MCF 10A (cell line): ENCODE results near the gene IFNG-AS1. TPM values are rescaled to one million over a fixed set of nuclear protein-coding genes. Genes with fewer than 3 reads are reported as not detected.

Experiments
- BruUV-seq: library from RNA; stranded (reverse); fragments of 400-500 nt; replicated peaks from 2 replicates; lab custom pipeline; 2021; lab: Mats Ljungman, UMichigan
- CTCF ChIA-PET: fragments of 300-600 bp; sonication (Branson Sonifier 250); formaldehyde crosslinking; extraction: SDS; loops from one replicate; lab custom pipeline; 2021; ENCODE audit warnings: antibody characterized with exemption, inconsistent platforms; lab: Yijun Ruan, JAX
- POLR2A ChIA-PET: fragments of 300-600, 350-650 bp; sonication (Branson Sonifier 250); formaldehyde crosslinking; extraction: SDS; loops from one replicate; lab custom pipeline; 2020; ENCODE audit warnings: antibody characterized with exemption, inconsistent platforms; lab: Yijun Ruan, JAX
- DNase-seq: peaks from one replicate; pipeline ENCODE4 v3.0.0-alpha.2; 2018; ENCODE audit not compliant: unreplicated experiment
- H3K27ac Mint-ChIP-seq: one replicate; pipeline ENCODE4 v1.8.0; 2022; ENCODE audit warnings: mild to moderate bottlenecking, low read depth, mixed read lengths; ENCODE audit not compliant: unreplicated experiment
- H3K27me3 Mint-ChIP-seq: one replicate; pipeline ENCODE4 v1.8.0; 2022; ENCODE audit warnings: mixed read lengths; ENCODE audit not compliant: insufficient read depth, unreplicated experiment
- H3K36me3 Mint-ChIP-seq: one replicate; pipeline ENCODE4 v1.8.0; 2022; ENCODE audit warnings: mild to moderate bottlenecking, moderate library complexity, mixed read lengths; ENCODE audit not compliant: insufficient read depth, unreplicated experiment
- H3K4me1 Mint-ChIP-seq: one replicate; pipeline ENCODE4 v1.8.0; 2022; ENCODE audit warnings: mixed read lengths; ENCODE audit not compliant: insufficient read depth, unreplicated experiment
- H3K4me3 Mint-ChIP-seq: one replicate; pipeline ENCODE4 v1.8.0; 2022; ENCODE audit warnings: mild to moderate bottlenecking, moderate library complexity, mixed read lengths; ENCODE audit not compliant: unreplicated experiment
- H3K9me3 Mint-ChIP-seq: one replicate; pipeline ENCODE4 v1.8.0; 2022; ENCODE audit warnings: mixed read lengths; ENCODE audit not compliant: unreplicated experiment
- CTCF ChIP-seq: fragments of 200-600 bp; IDR thresholded peaks from one replicate; pipeline ENCODE4 v1.8.0; 2022; ENCODE audit warnings: antibody characterized with exemption, mild to moderate bottlenecking; ENCODE audit not compliant: unreplicated experiment
- intact Hi-C: fragments of 100-400 bp; cut with micrococcal nuclease; formaldehyde crosslinking; loops from 2 replicates; pipeline ENCODE4 v1.14.1; 2022
- total RNA-seq: library from RNA; stranded (reverse); gene quantifications from 2 replicates; pipeline ENCODE4 v1.2.3, GENCODE V29; 2022

The IFNG-AS1 gene
- total RNA-seq, 1 experiment from 2014 or later, result not detected

DNA sequence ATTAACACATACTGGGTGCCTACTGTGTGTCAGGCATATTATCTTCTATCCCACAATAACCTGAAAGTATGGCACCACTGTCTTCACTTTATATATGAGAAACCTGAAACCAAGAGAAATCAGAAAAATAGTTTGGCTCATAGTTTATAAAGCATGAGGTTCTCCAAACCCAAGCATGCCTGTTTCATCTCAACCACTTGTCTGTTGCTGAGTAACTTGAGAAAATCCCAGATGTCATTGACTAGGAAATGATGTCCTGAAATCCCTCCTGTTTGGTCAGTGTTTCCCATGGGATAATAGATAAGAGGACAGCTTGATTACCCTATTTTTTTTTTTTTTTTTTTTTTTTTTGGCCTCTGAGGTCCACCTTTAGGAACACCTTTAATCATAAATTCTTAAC lies 2.6 kb upstream of the IFNG-AS1 start:
- DNase-seq, result no peak
- H3K9me3 Mint-ChIP-seq, result no peaks in the 10 kb centered on the region
- H3K36me3 Mint-ChIP-seq, result no peaks in the 10 kb centered on the region
- TF ChIP-seq CTCF, result no peak
- H3K27ac Mint-ChIP-seq, result no peak overlapping the region
- ChIA-PET CTCF (no interaction called here), POLR2A (no interaction called here)
- intact Hi-C loops, result no loop called here
- no TSS peak for BruUV-seq
- H3K4me1 Mint-ChIP-seq, result no peaks in the 10 kb centered on the region
- H3K27me3 Mint-ChIP-seq, result no peaks in the 10 kb centered on the region
- no peak overlapping the region for H3K4me3 Mint-ChIP-seq

- intact Hi-C loops, result no loop called here
- DNase-seq, result no peak
- Mint-ChIP-seq H3K27me3 (no peaks in the 10 kb centered on the region), H3K27ac (no peak overlapping the region), H3K4me1 (no peaks in the 10 kb centered on the region), H3K9me3 (no peaks in the 10 kb centered on the region), H3K36me3 (no peaks in the 10 kb centered on the region), H3K4me3 (no peak overlapping the region)
- ChIA-PET POLR2A (no interaction called here), CTCF (interaction anchor here (0.6 to 1.7 kb wide), 2 partner anchors 15 to 310 kb away, joined by 3 to 5 read pairs; no protein-coding TSS in a partner anchor)
- TF ChIP-seq CTCF, result no peak
- BruUV-seq, result no TSS peak
Measured at GRCh38 chr12:67988601-67989021, 636 bp upstream of the IFNG-AS1 start.

GRCh38 chr12:67991158-67991557 lies 1.9 kb downstream of the IFNG-AS1 start:
- intact Hi-C loops, result no loop called here
- BruUV-seq, result no TSS peak
- H3K4me1 Mint-ChIP-seq, result peaks cover 5% of the 10 kb centered on the region
- no peak for TF ChIP-seq CTCF
- H3K27me3 Mint-ChIP-seq, result no peaks in the 10 kb centered on the region
- ChIA-PET CTCF (interaction anchor here (0.6 to 1.1 kb wide), 3 partner anchors 11 to 50 kb away, joined by 3 to 4 read pairs (median 3); no protein-coding TSS in a partner anchor), POLR2A (no interaction called here)
- no peak overlapping the region for H3K27ac Mint-ChIP-seq
- no peaks in the 10 kb centered on the region for H3K9me3 Mint-ChIP-seq
- H3K36me3 Mint-ChIP-seq, result no peaks in the 10 kb centered on the region
- DNase-seq, result no peak
- no peak overlapping the region for H3K4me3 Mint-ChIP-seq

DNA sequence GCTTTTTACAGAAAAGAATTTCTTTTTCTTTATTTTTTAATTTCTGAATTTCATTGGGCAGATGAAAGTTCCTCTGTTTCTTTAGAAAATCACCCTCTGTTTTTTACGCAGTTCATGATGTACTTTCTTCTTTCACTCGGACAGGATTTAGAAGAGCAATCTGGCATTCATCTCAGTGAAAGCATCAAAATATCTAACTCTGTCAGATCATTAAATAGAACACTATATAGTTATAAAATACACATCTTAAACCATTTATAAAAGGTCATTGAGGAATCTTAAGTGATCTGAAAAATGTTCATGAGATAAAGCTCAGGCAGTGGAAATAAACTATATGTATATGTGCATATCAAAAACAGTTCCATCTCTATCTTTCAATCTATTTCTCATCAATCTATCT lies 3.9 kb downstream of the IFNG-AS1 start:
- ChIA-PET POLR2A (no interaction called here), CTCF (interaction anchor here (0.6 to 1.5 kb wide), 2 partner anchors 9 to 710 kb away, joined by 3 to 6 read pairs; no protein-coding TSS in a partner anchor)
- no peak for TF ChIP-seq CTCF
- Mint-ChIP-seq H3K4me3 (no peak overlapping the region), H3K27ac (no peak overlapping the region), H3K36me3 (no peaks in the 10 kb centered on the region), H3K27me3 (no peaks in the 10 kb centered on the region), H3K9me3 (no peaks in the 10 kb centered on the region), H3K4me1 (peaks cover 5% of the 10 kb centered on the region)
- DNase-seq, result no peak
- intact Hi-C loops, result no loop called here
- BruUV-seq, result no TSS peak
